Smooth muscle cell of the brain vasculature (primary cell): Measurements from ENCODE around the gene ADI1.

Source experiments
- DNase-seq: peaks from one replicate; pipeline ENCODE4 v3.0.0-alpha.2; 2012; ENCODE audit warnings: low read depth, low spot score

The ADI1 gene, protein sequence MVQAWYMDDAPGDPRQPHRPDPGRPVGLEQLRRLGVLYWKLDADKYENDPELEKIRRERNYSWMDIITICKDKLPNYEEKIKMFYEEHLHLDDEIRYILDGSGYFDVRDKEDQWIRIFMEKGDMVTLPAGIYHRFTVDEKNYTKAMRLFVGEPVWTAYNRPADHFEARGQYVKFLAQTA

DNA sequence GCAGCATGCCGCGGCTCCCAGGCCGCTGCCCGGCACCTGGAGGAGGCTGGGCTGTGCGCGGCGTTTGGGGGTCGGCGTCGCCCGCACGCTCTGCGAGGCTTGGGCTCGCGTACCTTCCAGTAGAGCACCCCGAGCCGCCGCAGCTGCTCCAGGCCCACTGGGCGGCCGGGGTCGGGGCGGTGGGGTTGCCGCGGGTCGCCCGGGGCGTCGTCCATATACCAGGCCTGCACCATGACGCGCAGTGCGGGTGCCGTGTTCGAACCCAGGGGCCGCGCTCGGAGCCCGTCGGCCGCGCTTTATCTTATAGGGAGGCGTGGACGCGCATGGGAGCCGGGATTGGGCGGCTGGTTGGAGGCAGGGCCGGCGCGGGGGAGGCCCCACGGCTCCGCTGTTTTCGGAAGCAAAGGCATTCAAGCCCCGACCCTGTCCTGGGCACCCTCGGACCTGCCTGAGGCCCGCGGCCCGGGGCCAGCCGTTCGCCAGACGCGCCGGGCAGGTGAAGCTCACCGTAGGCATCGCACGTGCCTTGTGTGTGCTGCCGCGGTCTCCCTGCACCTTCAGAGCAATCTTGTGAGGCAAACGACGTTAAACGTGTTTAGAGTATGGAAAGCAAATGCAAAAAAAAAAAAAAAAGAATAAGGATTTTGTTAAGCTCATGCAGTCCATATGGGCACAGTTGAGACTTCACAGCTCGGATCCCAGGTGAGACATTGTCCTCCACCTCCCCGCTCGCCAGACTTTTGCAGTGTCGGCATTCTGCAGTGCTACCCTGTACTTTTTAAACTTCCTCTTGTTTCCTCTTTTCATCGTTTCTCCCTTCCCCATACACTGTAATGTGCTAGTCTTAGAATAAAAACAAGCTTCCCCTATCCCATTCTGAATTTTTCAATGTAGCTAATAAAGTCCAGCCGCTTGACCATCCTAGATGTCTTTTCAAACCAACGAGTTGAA, at the start of gene ADI1:
ADI1 (minus strand) TSS at position 277 of the 951 bp plus-strand sequence; CDS start at position 233, 44 bp downstream.
- DNase-seq, result no peak

DNA sequence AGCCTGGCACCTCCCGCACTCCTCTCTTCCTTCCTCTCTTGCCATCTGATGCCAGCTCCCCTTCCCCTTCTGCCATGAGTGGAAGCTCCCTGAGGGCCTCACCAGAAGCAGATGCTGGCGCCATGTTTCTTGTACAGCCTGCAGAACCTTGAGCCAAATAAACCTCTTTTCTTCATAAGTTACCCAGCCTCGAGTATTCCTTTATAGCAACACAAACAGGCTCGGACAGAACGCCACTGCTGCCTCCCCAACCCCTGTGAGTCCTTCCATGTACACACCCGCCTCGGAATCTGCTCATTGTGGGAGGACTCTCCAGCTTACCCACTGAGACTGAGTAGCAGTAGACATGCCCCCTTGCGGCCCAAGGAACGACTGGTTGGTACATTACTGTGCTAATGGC, 47.5 kb upstream of the ADI1 start:
- DNase-seq, result no peak

DNA sequence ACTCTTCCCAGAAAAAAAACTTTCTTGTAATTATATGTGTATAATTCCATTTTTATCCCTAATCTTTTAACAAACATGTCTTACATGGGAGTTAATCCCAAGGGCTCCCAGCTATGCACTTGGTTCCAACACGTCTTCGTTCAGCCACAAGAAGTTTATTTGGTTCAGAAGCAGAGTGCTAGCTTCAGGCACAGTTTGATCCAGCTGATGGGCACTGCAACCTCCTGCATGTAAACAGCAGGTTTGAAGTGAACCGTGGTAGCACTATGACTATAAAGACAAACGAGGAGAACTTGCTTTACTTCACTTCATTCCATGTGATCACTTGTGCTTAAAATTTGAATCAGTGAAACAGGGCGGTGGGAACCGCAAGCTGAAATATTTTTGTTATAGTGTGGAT, 45.8 kb upstream of the ADI1 start:
- no peak for DNase-seq

DNA sequence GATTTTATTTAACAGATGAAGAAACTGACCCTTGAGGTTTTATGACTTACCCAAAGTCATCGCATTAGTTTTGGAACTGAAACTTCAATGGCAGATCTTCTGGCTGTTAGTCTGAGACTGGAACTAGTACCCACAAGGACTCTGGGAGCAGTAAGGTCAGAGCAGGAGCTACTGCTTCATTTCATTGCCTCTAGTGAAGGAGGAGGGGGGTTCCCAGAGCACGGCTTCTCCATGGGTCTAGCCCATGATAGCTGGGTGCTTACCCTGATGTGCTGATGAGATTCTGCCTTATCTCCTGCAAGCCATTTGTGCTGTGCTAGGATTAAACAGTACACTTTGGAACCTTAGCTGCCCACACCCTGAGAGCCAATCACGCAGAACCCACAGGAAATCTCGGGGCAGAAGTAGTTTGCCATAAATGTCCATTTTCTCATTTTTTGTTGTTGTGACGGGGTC, 44.2 kb upstream of the ADI1 start:
- DNase-seq, result no peak

DNA sequence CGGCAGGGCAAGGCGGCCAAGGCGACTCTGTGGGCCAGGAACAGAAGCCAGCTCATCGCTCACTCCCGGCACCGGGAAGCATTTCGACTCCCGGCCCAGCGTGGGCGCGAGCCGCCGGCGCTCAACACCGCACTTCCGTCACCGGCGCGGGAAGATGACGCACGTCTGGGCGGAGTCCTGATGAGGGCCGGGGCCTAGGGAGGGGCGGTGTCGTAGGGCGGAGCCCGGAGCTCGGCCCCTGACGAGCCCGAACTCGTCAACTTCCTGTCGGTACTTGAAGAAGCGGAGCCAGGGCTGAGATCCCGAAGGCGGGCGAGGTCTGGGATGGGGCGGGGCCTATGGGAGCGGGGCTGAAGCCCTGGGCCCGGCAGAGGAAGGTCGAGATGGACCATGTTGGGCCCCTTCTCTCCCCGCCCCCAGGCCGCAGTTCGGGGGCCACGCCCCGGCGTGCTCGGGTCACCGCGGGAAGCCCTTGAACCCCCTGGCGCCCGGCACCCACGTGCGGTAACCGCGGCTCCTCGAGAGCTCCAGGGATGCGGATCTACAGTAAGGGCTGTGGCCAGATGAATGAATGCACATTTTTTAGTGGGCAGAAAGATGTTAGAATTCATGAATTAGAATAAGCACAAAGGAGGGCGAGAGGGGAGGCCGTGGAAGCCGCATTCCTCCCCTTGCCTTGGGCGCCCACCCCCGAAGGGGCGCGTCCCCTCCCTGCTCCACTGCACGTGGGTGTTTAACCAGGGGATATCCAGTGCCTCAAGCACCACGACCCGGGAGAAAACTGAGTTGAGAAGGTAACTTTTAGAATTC, 39.1 kb upstream of the ADI1 start, which contains the start of gene RNASEH1:
RNASEH1 (minus strand) TSS at position 129 of the 810 bp plus-strand sequence; CDS start at position 56, 73 bp downstream.
- DNase-seq, result peak; percentile 97

DNA sequence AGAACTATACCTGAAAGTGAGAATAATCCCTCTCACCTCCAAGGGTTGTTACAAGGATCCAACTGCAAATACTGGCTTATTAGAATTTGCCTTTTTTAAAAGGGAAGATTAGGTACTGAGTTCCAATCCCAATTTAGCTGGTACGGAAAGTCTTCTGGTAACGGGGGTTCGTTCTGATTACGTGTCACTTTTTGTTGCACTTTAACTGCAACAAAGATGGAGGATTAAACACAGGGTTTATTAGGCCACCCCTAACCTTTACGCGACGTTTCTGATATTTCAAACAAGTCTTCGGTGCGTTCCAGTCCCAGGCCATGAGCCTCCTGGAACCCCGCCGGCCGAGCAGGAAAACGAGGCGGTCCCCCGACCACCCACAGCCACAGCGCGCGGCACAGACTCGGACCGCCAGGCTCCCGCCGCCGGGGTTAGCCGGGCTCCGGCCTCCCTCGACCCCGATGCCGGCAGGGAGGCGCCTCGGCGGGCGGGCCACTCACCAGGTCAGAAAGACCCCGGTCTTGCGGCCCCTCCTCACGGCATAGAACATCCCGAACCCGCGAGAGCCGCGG, 38.4 kb upstream of the ADI1 start:
- no peak for DNase-seq

DNA sequence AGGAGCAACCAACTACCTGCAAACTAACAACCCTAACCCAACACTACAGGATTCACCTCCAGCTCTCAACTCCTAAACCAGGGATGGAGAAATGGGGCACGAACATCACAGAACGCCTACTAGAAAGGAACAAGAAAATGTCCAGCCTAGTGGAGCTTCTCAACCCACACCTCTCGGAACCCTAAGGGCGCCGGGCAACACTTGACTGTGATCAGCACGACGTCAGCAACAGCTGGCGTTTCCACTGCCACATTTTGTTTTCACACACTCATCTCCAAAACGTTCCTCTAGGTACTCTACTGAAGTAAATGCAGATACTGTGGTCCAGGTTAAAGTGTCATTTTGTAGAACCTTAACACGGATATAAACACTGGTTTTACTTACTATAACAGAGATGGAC, 34.6 kb upstream of the ADI1 start:
- no peak for DNase-seq

DNA sequence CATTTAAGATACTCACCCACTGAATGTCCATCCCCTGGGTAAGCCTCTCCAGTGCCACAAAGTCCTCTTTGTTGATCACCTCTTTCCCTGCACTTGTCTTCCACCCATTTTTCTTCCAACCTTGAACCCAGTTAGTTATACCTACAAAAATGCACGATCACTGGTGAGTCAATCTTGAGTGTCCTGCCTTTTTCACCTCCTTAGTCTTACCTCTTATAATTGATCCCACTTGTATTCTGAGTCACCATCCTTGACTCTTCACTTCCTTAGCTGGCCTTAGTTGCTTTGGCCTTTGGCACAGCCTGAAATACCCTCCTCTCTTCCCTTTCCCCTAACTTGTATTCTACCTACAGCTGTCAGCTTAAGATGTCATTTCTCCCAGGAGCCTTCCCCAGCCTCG, 28.6 kb upstream of the ADI1 start:
- no peak for DNase-seq

DNA sequence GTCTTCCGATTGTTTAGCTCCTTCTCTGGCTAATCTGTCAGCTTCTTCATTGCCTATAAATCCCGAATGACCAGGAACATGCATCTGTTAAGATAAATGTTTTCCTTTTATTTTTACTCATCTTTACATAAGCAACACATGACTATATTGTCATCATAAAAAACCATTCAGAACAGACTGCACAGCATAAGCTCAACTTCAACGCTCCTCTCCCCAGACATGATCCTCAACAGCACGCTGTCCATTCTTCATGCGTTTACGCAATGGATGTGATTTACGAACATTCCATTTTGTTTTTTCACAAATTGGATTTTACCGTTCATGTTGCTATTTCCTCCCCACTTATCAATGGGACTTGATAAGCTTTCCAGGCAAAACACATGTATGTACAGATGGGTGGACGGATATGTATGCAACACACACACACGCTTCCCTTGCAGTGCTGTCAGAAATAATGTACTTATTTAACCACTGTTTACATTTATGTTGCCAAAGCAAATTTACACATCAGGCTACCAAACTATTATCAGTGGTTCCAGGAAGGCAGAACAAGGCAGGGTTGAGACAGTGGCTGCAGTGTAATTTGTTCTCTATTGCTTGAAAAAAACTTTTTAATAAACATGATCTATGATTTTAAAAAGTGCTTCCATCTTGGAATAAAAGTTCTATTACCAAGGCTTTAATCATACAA, 26.6 kb upstream of the ADI1 start:
- DNase-seq, result no peak

DNA sequence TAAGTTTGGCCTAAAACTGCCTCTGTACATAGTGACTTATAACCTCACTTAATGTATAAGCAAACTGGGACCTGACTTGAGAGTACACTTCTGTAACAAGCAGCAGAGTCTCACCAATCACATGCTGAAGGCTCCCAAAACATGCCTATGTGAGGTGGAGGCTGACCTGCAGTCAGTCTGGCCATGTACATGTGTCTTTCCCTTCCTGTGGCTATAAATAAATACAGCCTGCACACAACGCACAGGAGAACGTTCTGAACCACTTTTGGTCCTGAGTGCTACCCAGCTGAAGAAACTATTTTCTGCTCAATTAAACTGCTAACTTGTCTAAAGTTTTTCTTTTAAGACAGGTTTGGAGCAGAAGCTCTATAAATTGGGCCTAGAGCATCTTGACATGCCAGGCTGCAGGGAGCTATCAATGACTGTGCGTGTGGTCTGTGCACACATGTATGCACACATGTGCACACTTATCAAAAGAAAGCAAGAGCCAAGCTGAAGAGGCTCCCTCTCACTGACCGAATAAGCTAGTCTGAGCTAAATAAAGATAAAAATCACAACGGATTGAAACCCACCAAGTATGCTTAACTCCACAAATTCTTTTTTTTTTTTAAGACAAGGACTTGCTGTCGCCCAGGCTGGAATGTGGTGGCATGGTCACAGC, 23.8 kb upstream of the ADI1 start:
- DNase-seq, result no peak

DNA sequence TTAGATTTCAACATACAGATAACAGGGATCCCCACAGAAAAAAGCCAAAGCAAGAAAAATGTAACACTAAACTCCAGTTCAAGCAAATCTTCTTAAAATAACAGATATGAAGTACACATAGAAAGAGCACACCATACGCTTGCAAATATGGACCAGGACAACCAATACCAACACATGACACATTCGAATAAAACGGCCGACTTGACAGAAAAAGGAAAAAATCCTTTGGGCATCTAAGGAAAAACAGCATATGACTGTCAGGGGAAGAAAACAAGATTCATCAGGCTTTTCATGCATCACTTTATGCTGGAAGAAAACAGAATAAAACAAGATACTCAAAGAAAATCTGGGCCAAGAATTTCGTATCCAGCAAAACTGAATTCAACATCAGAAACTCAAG, 22.8 kb upstream of the ADI1 start:
- no peak for DNase-seq

DNA sequence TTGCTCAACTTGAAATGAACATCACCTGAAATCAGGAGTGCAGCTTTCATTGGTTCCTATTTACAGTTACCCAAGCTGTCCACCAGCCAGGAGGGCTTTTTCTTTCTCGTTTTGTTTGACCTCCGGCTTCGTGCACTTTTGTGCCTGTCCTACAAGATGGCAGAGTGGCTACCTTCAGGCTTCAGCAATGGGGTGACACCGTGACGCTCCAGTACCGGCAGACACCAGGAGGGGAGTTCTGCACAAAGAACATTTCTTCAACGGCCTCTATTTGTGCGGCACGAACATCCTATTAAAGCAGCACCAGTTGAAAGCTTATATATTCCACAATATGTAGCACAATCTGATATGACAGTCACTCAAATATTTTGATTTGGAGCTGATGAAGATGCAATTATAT, 20.5 kb upstream of the ADI1 start:
- DNase-seq, result no peak

DNA sequence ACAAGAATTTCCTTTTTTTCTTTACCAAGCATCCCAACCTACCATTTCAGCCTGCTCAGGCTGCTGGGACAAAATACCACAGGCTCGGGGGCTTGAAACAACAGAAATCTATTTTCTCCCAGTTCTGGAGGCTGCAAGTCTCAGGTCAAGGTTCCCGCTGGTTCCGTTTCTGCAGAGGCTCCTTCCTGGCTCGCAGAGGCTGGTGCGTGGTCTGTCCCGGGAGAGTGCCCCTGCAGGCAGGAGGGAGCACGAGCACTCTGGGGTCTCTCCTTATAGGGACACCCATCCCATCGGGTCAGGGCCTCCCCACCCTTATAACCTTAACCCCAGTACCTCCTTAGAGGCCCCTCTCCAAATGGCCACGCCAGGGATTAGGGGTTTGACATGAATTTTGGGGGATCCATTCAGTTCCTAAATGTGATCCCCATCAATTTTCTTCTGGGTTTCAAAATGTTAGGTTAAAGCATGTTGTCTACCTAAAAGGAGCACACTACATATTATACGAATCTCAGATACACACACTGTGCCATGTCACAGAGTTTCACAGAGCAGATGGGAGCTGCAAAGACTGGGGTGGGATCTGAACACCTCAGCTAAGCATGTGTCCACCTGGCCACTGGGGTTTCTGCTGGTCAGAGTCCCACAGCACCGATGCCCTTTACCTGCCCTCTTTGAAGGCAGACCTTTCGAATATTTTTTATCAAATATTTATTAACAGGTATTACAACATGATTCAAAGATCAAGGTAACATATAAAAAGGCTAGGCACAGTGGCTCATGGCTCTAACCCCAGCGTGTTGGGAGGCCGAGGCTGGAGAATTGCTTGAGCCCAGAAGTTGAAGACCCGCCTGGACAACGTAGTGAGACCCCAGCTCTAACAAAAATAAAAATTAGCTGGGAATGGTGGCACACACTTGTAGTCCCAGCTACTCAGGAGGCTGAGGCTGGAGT, 17.6 kb upstream of the ADI1 start:
- no peak for DNase-seq

DNA sequence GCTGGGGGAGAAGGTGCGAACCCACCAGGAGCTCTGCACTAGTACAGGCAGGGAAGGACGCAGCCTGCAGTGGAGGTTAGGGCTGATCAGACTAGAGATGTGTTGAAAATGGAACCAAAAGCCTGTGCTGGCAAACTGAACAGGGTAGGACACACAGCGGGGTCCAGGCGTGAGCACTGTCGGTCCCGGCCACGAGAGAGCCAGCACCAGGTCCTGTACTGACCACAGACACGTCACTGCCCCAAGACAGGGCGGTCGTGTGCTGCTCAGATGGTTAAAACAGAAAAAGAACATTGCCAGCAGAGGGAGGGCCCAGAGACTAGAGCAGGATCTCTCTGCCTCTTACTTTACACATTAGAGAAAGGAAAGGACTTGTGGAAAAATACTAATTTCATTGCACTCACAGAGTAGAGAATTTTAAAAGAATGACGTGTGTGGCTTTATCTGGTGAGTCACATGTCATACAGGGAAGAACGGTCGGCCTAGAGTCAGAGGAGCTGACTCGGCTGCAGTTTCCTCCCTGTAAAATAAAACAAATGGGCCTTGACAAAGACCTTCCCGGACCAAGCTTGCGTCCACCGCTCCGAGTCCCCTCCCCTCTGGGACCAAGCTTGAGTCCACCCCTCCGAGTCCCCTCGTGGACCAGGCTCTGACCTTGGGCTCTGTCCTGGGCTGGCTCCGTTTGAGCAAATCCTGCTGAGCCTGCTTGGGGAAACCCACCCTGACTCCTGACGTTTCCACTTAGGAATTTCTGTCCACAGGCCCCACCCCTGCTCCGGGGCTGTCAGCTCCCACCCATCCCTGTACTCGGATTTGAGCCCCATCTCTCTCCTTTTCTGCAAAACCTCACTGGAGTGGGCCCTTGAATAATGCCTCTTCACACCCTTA, 16.7 kb upstream of the ADI1 start:
- peak; percentile 60 for DNase-seq

DNA sequence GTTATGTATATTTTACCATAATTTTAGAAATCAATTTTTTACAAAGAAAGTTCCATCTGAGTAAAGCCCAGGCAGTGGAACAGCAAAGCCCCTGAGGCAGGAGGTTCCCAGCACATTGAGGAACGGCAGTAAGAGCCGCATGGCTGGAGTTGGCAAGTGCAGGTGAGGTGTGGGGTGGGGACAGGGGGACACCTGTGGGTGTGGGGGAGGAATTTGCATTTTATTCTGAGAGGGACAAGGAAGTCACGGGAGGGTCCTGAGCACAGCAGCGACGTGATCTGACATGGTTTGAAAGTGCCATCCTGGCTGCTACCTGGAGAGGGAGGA, 16.1 kb upstream of the ADI1 start:
- no peak for DNase-seq

DNA sequence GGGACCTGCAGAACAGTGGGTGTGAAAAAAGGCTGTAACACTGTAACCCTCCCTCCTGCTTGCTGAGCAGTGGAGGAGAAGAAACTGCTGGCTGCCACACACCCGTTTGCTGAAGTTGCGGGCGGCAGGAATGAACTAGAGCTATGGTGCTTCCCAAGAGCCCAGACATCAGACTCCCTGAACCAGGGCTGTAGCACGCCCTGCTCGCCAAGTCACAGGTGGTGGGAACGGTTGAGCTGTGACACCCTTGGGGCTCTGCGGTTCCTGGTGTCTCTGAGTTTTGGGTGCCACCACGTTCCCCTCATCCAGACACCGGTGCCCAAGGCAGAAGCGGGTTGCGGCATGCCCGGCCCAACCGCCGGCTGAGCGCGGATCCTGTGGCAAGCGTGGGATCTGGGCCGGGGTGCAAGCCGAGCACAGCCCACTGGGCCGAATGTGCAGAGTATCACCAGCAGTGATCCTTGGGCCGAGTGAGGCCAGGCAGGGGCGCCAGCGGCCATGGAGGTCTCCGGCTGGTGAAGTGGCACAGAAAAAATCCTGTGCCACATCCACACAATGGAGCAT, 15.0 kb upstream of the ADI1 start:
- DNase-seq, result no peak

DNA sequence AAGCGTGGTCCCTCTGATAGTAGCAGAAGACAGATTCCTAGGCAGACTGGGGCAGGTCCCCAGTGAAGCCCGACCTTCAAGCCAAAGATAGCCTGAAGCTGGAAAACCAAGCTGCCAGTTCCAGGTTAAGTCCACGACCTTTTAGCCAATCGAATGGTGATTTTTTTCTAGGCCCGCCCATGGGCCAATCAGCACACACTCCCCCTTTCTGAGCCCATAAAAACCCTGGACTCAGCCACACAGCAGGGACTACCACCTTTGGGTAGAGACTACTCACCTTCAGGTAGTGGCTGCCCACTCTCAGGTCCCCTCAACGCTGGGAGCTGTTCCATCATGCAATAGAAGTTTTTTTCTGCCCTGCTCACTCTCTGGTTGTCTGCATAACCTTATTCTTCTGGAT, 14.5 kb upstream of the ADI1 start:
- DNase-seq, result no peak

DNA sequence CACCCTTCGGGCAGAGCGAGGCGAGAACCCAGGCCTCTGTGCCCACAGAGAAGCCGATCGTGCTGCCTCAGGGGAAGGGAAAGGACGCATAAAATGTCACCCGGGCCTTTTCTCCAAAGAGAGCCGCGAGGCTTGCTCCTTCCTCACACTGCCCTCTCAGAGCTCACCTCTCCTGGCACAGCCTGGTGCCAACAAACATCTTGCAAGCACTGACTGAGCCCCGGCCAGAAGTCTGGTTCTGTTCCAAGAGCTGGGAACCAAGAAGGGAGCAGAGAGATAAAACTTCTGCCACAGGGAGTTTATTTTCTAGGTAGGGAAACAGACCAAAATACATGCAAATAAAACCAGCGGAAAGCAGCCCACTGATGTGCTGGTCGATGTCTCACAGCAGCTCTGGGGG, 13.6 kb upstream of the ADI1 start:
- DNase-seq, result no peak
